Endothelial cell of umbilical vein (primary cell): ENCODE results near the gene ERRFI1. TPM values are rescaled to one million over a fixed set of nuclear protein-coding genes. Genes with fewer than 3 reads are reported as not detected.

Experiments
- BruUV-seq: library from RNA; stranded (reverse); fragments of 400-500 nt; replicated peaks from 2 replicates; lab custom pipeline; 2021; lab: Mats Ljungman, UMichigan
- CTCF ChIA-PET: fragments of 300-600, 350-600 bp; sonication (Branson Sonifier 250); formaldehyde crosslinking; loops from one replicate; lab custom pipeline; 2021; ENCODE audit warnings: antibody characterized with exemption, inconsistent platforms; lab: Charles Lee
- POLR2A ChIA-PET: fragments of 300-600, 350-600 bp; sonication (Branson Sonifier 250); formaldehyde crosslinking; loops from one replicate; lab custom pipeline; 2021; ENCODE audit warnings: antibody characterized with exemption, inconsistent platforms; lab: Charles Lee
- DNase-seq: peaks from one replicate; pipeline ENCODE4 v3.0.0-alpha.2; 2011; ENCODE audit warnings: low read depth, low spot score
- FAIRE-seq: peaks from 2 replicates; lab custom pipeline; 2011; peaks lifted over from hg19 to GRCh38; lab: Jason Lieb, UNC
- H2AFZ ChIP-seq: 2 replicates; pipeline ENCODE4 v1.6.0; 2012; ENCODE audit warnings: low read depth, low read length, control low read depth, inconsistent platforms
- H3K27ac ChIP-seq: 2 replicates; pipeline ENCODE4 v1.5.1; 2011; ENCODE audit warnings: low read depth, mild to moderate bottlenecking, control low read depth, low read length, moderate library complexity; ENCODE audit not compliant: insufficient read depth
- H3K27me3 ChIP-seq, 2 experiments: 2 replicates each; pipeline versions ENCODE4 v1.6.0 to v1.6.1; 2011; ENCODE audit warnings: low read length in 2 of 2, mixed read lengths in 1 of 2; ENCODE audit not compliant: control insufficient read depth in 2 of 2, insufficient read depth in 2 of 2
- H3K36me3 ChIP-seq, 2 experiments: 2 replicates in 1 of 2; 3 replicates in 1 of 2; pipeline ENCODE4 v1.5.1; 2011; ENCODE audit warnings: low read length in 2 of 2, mild to moderate bottlenecking in 1 of 2, moderate library complexity in 1 of 2; ENCODE audit not compliant: control insufficient read depth in 2 of 2, insufficient read depth in 2 of 2; ENCODE audit errors: extremely low read depth in 1 of 2
- H3K4me1 ChIP-seq: 3 replicates; pipeline ENCODE4 v1.5.1; 2011; ENCODE audit warnings: mild to moderate bottlenecking, low read length; ENCODE audit not compliant: control insufficient read depth, insufficient read depth; ENCODE audit errors: extremely low read depth
- H3K4me2 ChIP-seq: 2 replicates; pipeline ENCODE4 v1.6.1; 2011; ENCODE audit warnings: low read length, control low read depth, mixed read lengths; ENCODE audit not compliant: insufficient read depth
- H3K4me3 ChIP-seq, 3 experiments: fragments of 200-600 bp in 1 of 3; sonication (generic), shearing (Covaris generic) in 1 of 3; replicated peaks in 1 of 3; 2 replicates each; pipeline ENCODE4 v1.5.1; 2011 to 2016; ENCODE audit warnings: control low read depth in 3 of 3, low read length in 3 of 3, mild to moderate bottlenecking in 2 of 3, inconsistent platforms in 1 of 3, low read depth in 1 of 3, moderate library complexity in 1 of 3; ENCODE audit not compliant: insufficient read depth in 1 of 3
- H3K79me2 ChIP-seq: 2 replicates; pipeline ENCODE4 v1.6.0; 2012; ENCODE audit warnings: low read length, inconsistent platforms; ENCODE audit not compliant: control insufficient read depth, insufficient read depth
- H3K9ac ChIP-seq: replicated peaks from 2 replicates; pipeline ENCODE3; 2011; ENCODE audit warnings: low read length, control low read depth; ENCODE audit not compliant: insufficient read depth; ENCODE audit errors: extremely low read depth
- H3K9me1 ChIP-seq: replicated peaks from 3 replicates; pipeline ENCODE4 v1.6.0; 2011; ENCODE audit warnings: mild to moderate bottlenecking, low read length; ENCODE audit not compliant: control insufficient read depth, insufficient read depth; ENCODE audit errors: extremely low read depth
- H3K9me3 ChIP-seq: replicated peaks from 2 replicates; pipeline ENCODE4 v1.5.1; 2012; ENCODE audit warnings: low read length, inconsistent platforms; ENCODE audit not compliant: control insufficient read depth, insufficient read depth
- H4K20me1 ChIP-seq: replicated peaks from 2 replicates; pipeline ENCODE3; 2011; ENCODE audit warnings: mild to moderate bottlenecking, low read length; ENCODE audit not compliant: control insufficient read depth, insufficient read depth; ENCODE audit errors: extremely low read depth
- EZH2 ChIP-seq: IDR thresholded peaks from 2 replicates; pipeline ENCODE4 v1.6.1; 2012; ENCODE audit warnings: borderline replicate concordance, low read depth, mild to moderate bottlenecking, moderate library complexity, low read length, inconsistent platforms; ENCODE audit not compliant: severe bottlenecking
- FOS ChIP-seq: IDR thresholded peaks from 2 replicates; pipeline ENCODE4 v1.6.1; 2011; ENCODE audit warnings: mild to moderate bottlenecking, low read length, moderate library complexity, borderline replicate concordance; ENCODE audit not compliant: insufficient read depth
- GATA2 ChIP-seq: IDR thresholded peaks from 2 replicates; pipeline ENCODE4 v1.7.0; 2011; ENCODE audit warnings: low read depth, mild to moderate bottlenecking, moderate library complexity, mixed read lengths, low read length; ENCODE audit not compliant: insufficient read length, insufficient read depth
- JUN ChIP-seq: IDR thresholded peaks from 2 replicates; pipeline ENCODE4 v1.6.1; 2011; ENCODE audit warnings: borderline replicate concordance, low read depth; ENCODE audit not compliant: insufficient read length, insufficient read depth
- MYC ChIP-seq: IDR thresholded peaks from one replicate; pipeline ENCODE4 v1.6.1; 2011; ENCODE audit warnings: mild to moderate bottlenecking, low read depth, low read length
- POLR2A ChIP-seq: IDR thresholded peaks from 2 replicates; pipeline ENCODE4 v1.6.1; 2012; ENCODE audit warnings: low read depth, mild to moderate bottlenecking, control low read depth, low read length
- POLR2AphosphoS5 ChIP-seq: IDR thresholded peaks from 2 replicates; pipeline ENCODE4 v1.6.1; 2012; ENCODE audit warnings: low read depth, mild to moderate bottlenecking, control low read depth, low read length, moderate library complexity; ENCODE audit not compliant: insufficient read depth
- dilution Hi-C: fragments of 300-500 bp; cut with MboI; formaldehyde crosslinking; loops from one replicate; pipeline ENCODE4 v1.15.0; 2019; ENCODE audit warnings: low sequenced_read_pairs; ENCODE audit not compliant: extremely low pct_ligation_motif_present
- intact Hi-C: fragments of 100-400 bp; cut with micrococcal nuclease; formaldehyde crosslinking; loops from one replicate; pipeline ENCODE4 v1.10.0; 2022
- polyA plus RNA-seq, 4 experiments: library from polyadenylated mRNA; depleted of rRNA in 3 of 4; stranded (reverse) in 3 of 4; unstranded in 1 of 4; fragments of >200 nt; gene quantifications; 2 replicates each; pipeline versions ENCODE4 v1.2.1 to v1.2.3, GENCODE V29; 2011 to 2012; ENCODE audit warnings: missing spikeins in 1 of 4
- total RNA-seq: library from RNA; stranded (reverse); gene quantifications from 2 replicates; pipeline ENCODE4 v1.2.3, GENCODE V29; 2021
- TF ChIP-seq, protein P1 (sequence below): IDR thresholded peaks from 2 replicates; pipeline ENCODE4 v1.6.1; 2011; ENCODE audit not compliant: insufficient read depth, insufficient read length
- TF ChIP-seq, protein P2 (sequence below), 2 donors: IDR thresholded peaks; 1 replicate in 1 of 2; 2 replicates in 1 of 2; pipeline ENCODE4 v1.5.1; 2011; ENCODE audit warnings: low read length in 2 of 2, mild to moderate bottlenecking in 2 of 2, moderate library complexity in 2 of 2, control low read depth in 1 of 2, inconsistent platforms in 1 of 2, low read depth in 1 of 2; ENCODE audit not compliant: insufficient read depth in 1 of 2; ENCODE audit errors: extremely low read depth in 1 of 2

Gene ERRFI1
- total and polyA plus RNA-seq, 2 donors (not counting 3 experiments of a cell fraction or from before 2014, with no cell fraction given) = 28.1 to 32.0 TPM

DNA sequence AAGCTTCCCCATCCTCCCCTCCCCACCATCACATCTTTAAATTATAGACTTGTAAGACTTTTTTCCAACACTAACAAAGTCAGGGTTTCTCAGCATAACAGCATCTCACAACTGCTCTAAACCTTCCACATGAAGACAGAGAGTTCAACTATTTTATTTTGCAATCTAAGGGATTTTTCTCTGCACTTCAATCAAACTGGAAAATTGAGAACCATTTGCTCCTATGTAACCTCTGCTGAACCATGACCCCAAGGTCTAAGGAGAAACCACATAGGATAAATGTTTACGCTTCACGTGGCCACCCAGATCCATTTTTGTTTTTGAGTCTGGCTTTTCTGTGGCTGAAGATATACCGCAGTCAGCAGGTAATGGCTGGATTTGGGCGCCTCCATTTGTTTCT, 13.2 kb downstream of the ERRFI1 start:
- Histone ChIP-seq H3K36me3 (peaks cover 21% of the 10 kb centered on the region in 2 experiments), H4K20me1 (peaks cover 2% of the 10 kb centered on the region), H3K9me3 (no peaks in the 10 kb centered on the region), H3K27me3 (no peaks in the 10 kb centered on the region), H2AFZ (no peak overlapping the region), H3K9me1 (no peaks in the 10 kb centered on the region), H3K9ac (no peak overlapping the region), H3K4me3 (no peak overlapping the region), H3K79me2 (peaks cover 53% of the 10 kb centered on the region), H3K4me1 (peaks cover 32% of the 10 kb centered on the region), H3K4me2 (no peak overlapping the region), H3K27ac (no peak overlapping the region)
- POLR2A ChIA-PET = no interaction called here
- DNase-seq (no peak), FAIRE-seq (no peak)
- intact Hi-C loops = no loop called here
- CTCF ChIA-PET = interaction anchor here (3.9 to 10.4 kb wide), 3 partner anchors 31 to 337 kb away, joined by 54 to 396 read pairs (median 92); no protein-coding TSS in a partner anchor
- dilution Hi-C loops = loop anchor here (10.0 kb wide), 1 partner anchor 302 kb away; the partner anchor contains the start of gene SLC45A1
- no TSS peak for BruUV-seq
- TF ChIP-seq POLR2A (no peak), MYC (no peak), FOS (no peak), JUN (no peak), EZH2 (no peak), POLR2AphosphoS5 (no peak), GATA2 (no peak)
- TF ChIP-seq, protein P1, sequence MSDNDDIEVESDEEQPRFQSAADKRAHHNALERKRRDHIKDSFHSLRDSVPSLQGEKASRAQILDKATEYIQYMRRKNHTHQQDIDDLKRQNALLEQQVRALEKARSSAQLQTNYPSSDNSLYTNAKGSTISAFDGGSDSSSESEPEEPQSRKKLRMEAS = no peak
- TF ChIP-seq, protein P2, sequence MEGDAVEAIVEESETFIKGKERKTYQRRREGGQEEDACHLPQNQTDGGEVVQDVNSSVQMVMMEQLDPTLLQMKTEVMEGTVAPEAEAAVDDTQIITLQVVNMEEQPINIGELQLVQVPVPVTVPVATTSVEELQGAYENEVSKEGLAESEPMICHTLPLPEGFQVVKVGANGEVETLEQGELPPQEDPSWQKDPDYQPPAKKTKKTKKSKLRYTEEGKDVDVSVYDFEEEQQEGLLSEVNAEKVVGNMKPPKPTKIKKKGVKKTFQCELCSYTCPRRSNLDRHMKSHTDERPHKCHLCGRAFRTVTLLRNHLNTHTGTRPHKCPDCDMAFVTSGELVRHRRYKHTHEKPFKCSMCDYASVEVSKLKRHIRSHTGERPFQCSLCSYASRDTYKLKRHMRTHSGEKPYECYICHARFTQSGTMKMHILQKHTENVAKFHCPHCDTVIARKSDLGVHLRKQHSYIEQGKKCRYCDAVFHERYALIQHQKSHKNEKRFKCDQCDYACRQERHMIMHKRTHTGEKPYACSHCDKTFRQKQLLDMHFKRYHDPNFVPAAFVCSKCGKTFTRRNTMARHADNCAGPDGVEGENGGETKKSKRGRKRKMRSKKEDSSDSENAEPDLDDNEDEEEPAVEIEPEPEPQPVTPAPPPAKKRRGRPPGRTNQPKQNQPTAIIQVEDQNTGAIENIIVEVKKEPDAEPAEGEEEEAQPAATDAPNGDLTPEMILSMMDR (IDR thresholded peaks at IDR 0.05; ENCODE audit: extremely low read depth in 1 of 2, insufficient read depth in 1 of 2, low read depth in 1 of 2, low read length in 2 of 2) = no peak
